ENCODE results near the gene CCL8.
"Not testable (repeated sequence)": the region's sequence is repeated elsewhere in the genome, so short reads cannot be mapped to it uniquely, and the experiment has no call there.

CCL8 gene

DNA sequence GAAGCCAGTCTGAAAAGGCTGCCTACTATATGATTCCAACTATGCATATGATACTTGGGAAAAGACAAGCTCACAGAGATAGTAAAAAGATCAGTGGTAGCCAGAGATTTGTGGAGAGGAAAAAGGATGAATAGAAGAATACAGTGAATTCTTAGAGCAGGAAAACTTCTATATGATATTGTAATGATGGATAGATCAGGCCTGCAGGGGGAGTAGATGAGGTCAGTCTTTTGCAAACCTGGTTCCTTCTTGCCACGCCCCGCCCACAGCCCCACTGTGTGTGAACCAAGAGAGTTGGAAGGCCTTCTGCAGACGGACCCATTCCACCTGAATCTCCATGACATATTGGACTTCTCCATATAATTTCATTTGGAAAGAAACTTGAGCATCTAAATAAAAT is 761 bp upstream of the CCL8 start:
- DNase-seq, result no peak

DNA sequence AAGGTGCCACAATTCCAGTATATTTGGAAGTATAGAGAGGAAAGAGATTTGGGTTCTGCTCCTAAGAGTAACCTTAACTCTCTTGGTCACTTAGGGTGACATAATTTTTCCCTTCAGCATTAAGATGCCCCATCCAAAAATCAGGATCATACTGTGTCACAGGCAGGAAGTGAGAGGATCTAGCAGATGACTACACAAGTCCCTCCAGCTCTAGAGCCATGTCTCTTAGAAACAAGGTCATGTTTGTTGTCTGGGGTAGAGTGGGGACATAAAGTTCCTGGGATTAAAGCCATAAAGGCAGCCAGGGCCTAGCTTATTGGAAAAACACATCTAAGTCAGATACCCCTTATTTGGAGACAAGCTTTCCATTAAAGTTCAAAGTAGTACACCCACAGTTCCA is 2.7 kb downstream of the CCL8 start:
- no peak for DNase-seq

DNA sequence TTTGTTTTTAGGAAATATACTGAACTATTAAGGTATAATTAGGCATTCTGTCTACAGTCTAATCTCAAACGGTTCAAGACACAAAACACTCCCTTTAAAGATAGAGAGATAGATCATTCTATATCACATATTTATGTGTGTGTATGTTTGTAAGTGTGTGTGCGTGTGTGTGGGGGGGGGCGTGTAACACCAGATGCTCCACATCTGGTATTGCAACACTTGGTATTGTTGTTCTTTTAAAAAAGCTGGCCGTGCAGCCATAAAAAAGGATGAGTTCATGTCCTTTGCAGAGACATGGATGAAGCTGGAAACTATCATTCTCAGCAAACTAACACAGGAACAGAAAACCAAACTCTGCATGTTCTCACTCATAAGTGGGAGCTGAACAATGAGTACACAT is 8.3 kb downstream of the CCL8 start:
- DNase-seq, result not testable (repeated sequence)

DNA sequence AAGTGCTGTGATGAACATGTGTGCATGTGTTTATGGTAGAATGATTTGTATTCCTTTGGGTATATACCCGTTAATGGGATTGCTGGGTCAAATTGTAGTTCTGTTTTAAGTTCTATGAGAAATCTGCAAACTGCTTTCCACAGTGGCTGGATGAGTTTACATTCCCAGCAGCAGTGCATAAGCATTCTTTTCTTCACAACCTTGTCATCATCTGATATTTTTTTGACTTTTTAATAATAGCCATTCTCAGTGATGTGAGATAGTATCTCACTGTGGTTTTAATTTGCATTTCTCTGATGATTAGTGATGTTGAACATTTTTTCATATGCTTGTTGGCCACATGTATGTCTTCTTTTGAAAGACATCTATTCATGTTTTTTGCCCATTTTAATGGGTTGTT is 18.5 kb downstream of the CCL8 start:
- no peak for DNase-seq

DNA sequence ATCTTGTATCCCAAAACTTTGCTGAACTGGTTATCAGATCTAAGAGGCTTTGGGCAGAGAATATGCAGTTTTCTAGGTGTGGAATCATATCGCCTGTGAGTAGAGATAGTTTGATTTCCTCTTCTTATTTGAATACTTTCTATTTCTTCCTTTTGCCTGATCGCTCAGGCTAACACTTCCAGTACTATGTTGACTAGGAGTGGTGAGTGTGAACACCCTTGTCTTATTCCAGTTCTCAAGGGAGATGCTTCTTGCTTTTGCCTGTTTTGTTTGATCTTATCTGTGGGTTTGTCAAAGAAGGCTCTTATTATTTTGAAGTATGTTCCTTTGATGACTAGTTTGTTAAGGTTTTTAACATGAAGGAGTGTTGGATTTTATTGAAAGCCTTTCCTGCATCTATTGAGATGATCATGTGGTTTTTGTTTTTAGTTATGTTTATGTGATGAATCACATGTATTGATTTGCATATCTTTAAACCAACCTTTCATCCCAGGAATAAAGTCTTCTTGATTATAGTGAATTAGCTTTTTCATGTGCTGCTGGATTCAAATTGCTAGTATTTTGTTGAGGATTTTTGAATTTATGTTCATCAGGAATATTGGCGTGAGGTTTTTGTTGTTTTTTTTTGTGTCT is 20.0 kb downstream of the CCL8 start:
- no peak for DNase-seq

DNA sequence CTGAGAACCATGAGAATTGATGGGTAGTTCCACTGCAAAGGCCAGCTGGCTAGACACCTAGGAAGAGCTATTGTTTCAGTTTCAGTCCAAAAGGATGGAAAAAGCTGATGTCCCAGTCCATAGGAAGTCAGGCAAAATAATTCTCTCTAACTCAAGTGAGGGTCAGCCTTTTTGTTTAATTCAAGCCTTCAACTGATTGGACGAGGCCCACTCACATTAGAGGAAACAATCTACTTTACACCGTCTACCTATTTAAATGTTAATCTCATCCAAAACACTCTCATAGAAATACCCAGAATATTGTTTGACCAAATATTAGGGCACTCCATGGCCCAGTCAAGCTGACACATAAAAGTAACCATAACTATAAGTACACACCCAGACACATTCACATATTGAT is 22.7 kb downstream of the CCL8 start:
- no peak for DNase-seq

DNA sequence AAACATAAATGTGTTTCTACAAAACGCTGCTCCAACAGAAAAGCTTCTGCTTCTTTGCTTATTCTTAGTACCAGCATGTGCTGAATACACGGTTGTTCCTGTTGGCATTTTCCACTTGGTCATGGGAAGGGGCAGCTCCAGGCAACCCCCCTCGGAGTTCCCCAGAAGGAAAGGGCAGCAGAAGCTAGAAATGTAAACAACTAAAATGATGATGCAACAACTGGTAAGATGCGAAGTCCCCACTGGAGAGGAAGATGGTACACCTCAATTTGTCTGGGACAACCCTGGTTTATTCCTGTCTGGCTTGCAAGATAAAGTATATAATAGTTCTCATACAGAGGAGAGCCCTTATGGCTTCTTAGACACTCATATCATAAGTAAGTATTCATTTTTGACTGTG is 27.8 kb downstream of the CCL8 start:
- DNase-seq, result no peak

DNA sequence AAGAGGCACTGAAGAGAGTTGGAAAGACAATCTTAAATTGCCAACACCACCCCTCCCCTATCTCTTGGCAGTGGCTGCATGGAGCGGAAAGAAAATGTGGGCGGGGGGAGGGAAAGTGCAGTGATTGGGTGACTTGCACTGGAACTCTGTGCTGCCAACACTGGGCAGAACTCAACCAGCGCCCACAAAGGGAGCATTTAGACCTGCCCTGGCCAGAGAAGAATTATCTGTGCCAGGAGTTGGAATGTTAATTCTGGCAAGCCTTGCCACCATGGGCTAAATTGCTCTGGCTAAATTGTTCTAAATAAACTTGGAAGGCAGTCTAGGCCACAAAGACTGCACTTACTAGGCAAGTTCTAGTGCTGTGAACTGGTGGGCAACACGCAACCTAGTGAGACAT is 30.5 kb downstream of the CCL8 start:
- DNase-seq, result no peak

DNA sequence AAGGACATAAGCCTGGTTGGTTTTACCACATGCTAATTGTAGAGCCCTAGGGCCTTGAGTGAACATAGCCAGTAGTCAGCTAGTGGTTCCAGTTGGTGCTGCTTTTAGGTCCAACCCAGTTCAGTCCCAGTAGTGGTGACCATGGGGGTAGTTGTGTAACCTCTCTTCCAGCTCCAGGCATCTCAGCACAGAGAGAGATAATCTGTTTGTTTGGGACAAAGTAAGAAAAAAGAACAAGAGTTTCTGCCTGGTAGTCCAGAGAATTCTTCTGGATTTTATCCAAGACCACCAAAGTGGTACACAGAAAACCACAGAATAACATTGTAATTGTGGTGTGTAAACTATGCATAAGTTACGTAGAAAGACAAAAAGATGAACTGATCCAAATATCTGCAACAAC is 31.9 kb downstream of the CCL8 start:
- no peak for DNase-seq

DNA sequence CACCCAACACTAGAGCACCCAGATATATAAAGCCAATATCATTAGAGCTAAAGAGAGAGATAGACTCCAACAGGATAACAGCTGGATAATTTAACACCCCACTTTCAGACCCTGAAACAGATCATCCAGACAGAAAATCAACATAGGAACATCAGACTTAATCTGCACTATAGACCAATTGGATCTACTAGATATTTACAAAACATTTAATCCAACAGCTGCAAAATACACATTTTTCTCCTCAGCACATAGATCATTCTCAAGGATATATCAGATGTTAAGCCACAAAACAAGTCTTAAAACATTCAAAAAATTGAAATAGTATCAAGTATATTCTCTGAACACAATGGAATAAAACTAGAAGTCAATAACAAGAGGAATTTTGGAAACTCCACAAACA is 33.0 kb downstream of the CCL8 start:
- DNase-seq, result no peak

DNA sequence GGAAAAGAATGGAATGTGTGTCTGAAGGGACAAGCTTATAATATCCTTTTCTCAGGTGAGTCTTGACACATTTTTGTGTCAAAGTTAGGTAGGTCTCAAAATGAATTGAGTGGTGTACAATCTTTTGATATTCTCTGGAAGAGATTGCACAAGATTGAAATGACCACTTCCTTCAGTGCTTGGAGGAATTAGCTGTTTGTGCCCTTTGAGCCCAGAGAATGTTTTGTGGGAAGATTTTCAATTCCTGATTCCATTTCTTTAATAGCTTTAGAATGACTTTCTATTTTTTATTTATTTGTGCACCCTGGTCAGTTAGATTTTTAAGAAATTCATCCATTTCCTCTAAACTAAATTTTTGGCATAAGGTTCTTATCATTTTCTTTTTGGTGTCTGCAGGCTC is 35.4 kb downstream of the CCL8 start:
- DNase-seq, result no peak

DNA sequence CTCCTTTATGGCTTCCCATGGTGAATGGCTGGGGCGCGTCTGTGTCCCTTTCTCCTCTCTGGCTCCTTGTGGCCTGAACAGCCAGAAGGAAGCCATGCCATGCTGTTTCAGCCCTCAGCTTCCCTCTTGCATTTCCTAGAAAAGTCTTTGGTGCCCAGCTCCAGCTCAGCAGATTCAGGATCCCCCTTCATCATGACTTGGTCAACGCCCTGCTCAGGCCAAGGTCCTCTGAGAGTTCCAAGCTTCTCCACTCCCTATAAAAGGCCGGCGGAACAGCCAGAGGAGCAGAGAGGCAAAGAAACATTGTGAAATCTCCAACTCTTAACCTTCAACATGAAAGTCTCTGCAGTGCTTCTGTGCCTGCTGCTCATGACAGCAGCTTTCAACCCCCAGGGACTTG is 37.0 kb downstream of the CCL8 start, which contains the start of gene CCL13:
CCL13 (plus strand) TSS at position 287 of the 400 bp plus-strand sequence; CDS start at position 334, 47 bp downstream.
- no peak for DNase-seq

DNA sequence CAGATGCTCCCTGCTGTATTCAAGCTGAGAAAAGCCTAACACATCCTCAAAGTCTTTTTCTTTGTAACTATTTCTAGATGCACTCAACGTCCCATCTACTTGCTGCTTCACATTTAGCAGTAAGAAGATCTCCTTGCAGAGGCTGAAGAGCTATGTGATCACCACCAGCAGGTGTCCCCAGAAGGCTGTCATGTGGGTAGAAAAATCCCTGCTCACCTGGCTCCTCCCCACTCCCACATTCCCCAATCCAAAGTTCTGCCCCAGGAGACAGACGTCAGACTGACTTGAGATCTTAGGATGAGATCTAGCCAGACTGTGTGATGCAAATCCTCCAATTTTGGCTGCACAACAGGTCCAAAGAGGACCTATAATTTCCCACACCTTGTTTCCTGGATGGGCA is 38.2 kb downstream of the CCL8 start:
- DNase-seq, result no peak

DNA sequence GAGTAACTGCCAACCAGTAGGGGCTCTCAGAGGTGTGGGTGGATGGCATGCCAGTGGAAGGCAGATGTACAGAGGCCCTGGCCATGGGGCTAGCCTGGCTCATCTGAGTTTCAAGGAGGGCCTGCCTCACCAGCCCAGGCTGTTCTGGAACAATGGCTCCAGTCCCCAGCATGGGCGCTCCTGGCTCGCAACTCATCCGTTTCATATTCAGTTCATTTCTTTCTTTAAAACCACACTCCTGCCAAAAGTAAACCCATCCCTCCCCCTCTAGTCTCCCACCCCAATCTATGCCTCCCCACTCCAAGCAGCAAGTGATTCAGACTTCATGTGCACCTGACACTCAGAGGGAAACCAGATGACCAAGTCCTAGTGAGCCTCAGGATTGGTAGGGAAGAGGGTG is 39.4 kb downstream of the CCL8 start:
- DNase-seq, result no peak

DNA sequence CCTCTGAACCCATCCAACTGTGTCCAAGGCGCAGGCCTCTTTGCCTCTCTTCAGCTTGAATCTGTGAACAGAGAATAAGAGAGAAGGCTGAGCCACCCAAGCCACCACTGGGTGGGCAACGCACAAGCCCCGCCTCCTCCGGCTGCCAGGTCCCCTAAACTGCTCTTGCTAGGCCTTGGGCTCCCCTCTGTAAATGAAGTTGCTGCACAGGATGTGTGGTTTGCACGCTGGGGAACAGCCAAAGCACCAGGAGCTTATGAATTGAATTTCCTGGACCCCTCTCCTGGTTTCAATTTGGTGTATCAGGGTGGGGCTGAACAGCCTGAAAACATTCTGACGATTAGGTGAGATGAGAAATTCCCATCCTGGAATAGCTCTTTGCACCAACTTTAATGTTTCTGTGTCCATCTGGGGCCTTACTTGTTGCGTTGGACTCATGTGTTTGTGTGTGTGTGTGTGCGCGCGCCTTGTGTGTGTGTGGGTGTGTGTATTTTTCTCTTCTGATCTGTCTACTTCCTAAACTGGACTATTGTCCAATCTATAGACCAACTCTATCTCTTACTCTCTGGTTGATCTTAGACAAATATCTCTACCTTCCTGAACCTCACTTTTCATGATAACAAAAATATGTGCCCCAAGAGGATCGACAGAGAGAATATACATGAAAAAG is 41.5 kb downstream of the CCL8 start:
- DNase-seq, result no peak

DNA sequence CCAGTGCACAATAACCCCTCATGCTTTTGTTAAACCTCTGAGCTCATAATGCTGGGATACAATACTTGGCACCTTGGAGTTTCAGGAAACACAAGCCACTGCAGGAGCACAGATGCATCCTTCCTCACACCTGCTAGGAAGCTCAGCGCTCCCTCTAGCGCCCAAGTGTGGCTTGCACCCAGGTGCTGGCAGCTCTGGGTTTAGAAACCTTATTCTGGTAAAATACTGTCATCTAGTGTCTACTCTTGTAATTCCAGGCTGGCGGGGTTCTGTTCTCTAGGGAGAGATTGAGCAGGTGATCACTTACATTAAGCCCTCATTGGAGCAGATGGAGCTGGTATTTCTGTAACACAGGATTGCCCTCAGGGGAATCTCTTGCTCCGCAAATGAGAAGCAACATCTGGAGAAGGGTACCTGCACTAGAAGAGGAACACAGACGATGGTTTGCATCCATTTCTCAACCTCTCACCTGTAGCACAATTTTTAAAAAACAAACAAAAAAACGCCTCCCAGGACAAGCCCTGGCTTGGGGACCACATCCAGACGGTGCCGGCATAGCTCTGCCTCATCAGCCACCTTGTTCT is 42.3 kb downstream of the CCL8 start:
- DNase-seq, result peak; percentile 100

DNA sequence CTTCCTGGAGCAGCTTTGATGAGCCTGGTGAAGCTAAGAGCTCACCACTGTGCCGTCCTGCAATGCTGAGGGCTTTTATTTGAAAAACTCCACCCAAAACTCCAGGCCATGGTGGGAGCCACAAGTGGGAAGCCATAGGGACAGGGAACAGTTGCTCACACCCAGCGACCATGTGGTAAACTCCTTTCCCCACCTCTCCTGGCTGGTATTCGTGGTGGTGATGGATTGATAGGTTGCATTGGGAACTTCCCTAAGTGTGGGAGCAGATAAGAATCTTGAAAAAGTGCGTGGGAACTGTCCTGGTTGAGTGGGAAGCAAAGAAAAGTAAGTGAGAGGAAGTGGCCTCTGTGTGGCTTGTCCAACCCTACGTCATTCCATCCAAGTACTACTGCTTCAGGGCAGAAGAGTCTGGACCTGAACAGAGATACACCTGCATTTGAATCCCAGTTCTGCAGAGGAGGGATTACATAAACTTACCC is 44.0 kb downstream of the CCL8 start, which contains the start of gene CCL1:
CCL1 (minus strand) TSS at position 51 of the 479 bp plus-strand sequence. CDS start 72 bp downstream, outside the sequence.
- no peak for DNase-seq

DNA sequence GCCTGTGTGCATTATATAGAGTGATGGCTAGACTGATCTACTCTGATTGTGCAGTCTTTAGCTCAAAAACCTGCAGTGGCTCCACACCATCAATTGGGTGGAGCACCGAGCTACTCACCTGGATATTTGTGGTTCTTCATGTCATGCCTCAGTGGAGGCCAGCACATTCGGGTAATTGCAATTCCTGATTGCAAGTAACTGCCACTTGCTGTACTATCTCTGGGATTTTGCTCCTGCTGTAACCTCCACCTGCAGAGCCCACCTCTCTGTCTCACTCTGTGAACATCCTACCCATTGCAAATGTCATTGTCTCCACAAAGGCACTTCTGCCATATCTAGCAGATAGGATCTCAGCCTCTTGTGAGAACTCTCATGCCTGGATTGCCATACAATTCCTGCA is 45.5 kb downstream of the CCL8 start:
- DNase-seq, result no peak

DNA sequence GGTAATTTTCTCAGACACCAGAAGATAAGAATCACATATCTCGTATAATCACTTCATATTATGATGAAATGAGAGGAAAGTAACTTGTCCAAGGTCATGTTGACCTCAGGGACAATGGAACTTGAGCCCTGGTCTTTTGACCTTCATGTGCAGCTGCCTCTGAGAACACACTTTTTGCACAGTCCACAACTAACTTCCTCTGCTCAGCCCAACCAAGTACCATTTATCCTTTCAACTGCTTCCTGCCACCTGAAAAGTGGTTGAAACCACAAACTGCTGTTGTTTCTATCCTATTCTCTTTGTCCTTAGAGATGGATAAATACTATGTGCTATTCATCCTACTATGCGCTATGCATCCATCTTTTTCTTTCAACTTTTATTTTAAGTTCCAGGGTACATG is 46.1 kb downstream of the CCL8 start:
- DNase-seq, result no peak

DNA sequence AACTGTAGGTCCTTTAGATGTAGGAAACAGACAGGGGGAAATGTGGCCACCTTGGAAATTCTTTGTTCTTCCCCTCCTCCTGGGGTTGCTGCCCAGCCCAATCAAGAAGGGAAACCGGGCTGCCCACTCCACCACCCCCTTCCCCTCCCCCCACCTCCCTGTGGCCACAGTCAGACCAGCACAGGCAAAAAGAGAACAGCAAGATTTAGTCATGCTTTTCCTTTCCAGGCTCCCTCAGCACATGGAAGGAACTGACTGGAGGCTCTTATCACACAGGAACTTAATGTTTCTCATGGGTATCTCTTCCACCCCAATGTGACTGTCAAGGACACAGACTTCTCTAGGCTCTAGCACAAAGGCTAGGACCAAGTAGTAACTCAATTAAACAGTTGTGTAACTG is 46.8 kb downstream of the CCL8 start:
- no peak for DNase-seq

DNA sequence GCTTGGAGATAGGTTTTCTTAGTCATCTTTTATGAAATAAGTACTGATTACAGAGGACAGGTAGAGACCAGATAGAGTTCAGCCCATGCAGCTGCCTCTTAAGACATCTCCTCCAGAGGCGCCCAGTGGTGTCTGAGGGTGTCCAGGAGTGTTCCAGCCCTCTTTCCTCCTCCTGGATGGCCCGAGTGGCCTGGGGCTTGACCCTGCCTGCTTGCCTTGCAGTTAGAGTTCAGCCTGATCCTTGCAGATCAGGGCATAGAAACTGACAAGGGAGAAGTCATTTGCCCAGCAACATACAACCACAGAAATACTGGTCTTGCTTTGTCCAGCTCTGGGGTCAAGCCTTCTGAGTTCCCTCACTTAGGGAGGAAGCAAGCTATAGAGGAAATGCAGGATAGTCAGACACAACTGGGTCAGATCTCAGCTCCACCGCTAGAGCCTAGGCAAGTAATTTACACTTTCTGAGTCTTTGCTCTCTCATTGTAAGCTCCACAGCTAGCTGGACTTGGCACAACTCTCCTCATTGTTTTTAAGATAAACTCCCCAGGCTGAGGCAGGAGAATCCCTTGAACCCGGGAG is 47.4 kb downstream of the CCL8 start:
- no peak for DNase-seq

DNA sequence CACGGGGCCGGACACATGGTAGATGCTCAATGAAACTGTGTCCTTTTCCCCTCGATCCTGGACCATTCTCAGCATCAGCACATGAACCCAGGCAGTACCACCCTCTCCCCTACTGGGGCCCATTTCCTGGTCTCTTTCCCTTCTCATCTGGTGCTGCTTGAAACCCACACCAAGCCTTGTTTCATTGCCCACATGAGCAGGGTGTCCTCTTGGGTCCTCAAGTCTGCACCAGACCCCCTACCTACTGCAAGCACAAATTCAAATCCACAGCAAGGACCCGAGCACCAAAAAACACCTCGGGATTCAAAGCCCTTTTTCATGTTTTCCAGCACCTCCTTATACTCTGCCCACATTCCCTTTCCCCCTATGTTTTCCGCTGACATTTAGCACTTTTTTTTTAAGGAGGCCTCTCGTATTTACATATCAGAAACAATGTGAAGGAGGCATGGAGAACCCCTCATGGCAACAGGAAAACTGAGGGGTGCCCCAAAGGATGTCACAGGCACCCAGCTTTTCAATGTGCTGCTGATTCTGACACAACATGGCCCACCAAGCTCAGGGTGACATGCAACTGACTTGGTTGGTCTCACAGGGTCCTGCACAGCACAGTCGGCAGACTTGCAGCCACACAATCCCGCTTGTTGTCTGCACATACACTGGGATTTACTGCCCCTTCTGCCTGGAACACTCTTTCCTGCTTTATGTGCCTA is 48.4 kb downstream of the CCL8 start:
- DNase-seq, result no peak

DNA sequence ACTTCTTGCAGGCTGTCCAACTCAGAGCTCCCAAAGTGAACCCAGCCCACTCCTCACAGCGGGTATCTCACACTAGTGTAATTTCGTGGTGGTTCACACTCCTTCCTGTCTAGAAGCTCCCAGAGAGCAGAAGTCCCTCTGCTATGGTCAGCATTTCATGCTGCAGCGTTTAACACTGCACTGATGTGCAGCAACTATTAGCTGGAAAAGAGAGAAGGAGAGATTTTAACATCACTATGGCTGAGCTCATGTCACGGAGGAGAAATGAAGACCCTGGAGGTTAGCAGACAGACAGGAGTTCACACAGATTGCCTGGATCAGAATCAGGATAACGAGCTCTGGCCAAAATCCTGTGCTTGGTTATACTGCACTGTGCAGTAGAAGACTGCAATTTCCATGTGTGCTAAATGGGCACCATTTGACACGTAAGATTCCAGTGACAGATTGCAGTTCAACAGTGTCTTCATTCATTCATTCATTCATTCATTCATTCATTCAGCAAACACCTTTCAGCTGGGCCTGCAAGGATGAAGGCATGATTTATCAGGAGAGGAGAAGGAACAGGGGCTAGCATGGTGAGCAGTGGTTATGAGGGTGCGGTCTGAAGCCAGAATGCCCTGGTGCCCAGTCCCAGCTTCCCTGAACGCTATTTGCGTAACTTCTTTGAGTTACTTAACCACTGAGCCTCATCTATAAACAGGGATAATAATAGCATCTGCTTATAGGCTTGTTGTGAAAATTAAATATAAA is 49.1 kb downstream of the CCL8 start:
- DNase-seq, result no peak
